ENCODE measurements around the gene SERBP1.

DNA sequence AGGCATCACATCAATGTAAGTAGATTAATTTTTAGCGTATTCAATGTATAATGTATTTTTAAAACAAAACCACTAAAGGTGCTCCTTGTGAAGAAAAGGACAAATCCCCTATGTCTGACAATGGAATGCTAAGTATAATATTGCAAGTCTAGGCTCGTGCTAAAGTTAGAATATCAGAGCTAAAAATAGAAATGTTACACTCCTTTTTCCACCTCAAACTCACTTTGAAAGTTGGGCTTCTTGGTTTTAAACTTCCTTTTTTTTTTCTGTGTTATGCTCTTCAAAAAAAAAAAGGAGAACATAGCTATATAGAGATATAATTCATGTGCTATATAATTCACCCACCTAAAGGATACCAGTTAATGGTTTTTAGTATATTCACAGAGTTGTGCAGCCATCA, 3.6 kb upstream of the SERBP1 start:
- TF ChIP-seq, protein P1, sequence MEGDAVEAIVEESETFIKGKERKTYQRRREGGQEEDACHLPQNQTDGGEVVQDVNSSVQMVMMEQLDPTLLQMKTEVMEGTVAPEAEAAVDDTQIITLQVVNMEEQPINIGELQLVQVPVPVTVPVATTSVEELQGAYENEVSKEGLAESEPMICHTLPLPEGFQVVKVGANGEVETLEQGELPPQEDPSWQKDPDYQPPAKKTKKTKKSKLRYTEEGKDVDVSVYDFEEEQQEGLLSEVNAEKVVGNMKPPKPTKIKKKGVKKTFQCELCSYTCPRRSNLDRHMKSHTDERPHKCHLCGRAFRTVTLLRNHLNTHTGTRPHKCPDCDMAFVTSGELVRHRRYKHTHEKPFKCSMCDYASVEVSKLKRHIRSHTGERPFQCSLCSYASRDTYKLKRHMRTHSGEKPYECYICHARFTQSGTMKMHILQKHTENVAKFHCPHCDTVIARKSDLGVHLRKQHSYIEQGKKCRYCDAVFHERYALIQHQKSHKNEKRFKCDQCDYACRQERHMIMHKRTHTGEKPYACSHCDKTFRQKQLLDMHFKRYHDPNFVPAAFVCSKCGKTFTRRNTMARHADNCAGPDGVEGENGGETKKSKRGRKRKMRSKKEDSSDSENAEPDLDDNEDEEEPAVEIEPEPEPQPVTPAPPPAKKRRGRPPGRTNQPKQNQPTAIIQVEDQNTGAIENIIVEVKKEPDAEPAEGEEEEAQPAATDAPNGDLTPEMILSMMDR (conservative IDR thresholded peaks at IDR 0.05) = no peak
- TF ChIP-seq EZH2 (IDR thresholded peaks at IDR 0.05; ENCODE audit: low read depth) = no peak
